NB4 (cell line): ENCODE results near the gene TMEM204.

Source experiments
- DNase-seq: peaks from one replicate; pipeline ENCODE4 v3.0.0; 2010; ENCODE audit warnings: low read depth
- H3K4me3 ChIP-seq: one replicate; pipeline ENCODE4 v1.5.1; 2011; ENCODE audit warnings: mild to moderate bottlenecking, low read depth, low read length, moderate library complexity
- CTCF ChIP-seq: IDR thresholded peaks from one replicate; pipeline ENCODE4 v1.5.1; 2012; ENCODE audit warnings: low read depth, low read length
- MAX ChIP-seq: IDR thresholded peaks from 2 replicates; pipeline ENCODE4 v1.6.1; 2011; ENCODE audit warnings: low read depth, low read length
- MYC ChIP-seq: IDR thresholded peaks from 2 replicates; pipeline ENCODE4 v1.6.1; 2011; ENCODE audit warnings: low read depth, low read length
- POLR2A ChIP-seq: IDR thresholded peaks from 2 replicates; pipeline ENCODE4 v1.6.1; 2011; ENCODE audit warnings: mild to moderate bottlenecking; ENCODE audit not compliant: insufficient read length; ENCODE audit errors: extremely low read depth

The TMEM204 gene

GRCh38 chr16:1512774-1513173, 20.7 kb upstream of the TMEM204 start:
- TF ChIP-seq CTCF (no peak), MAX (no peak), MYC (no peak), POLR2A (no peak)

GRCh38 chr16:1514507-1514906, 19.0 kb upstream of the TMEM204 start:
- TF ChIP-seq CTCF (no peak), POLR2A (no peak), MYC (no peak), MAX (no peak)
- no peak for DNase-seq
- H3K4me3 ChIP-seq = no peak overlapping the region

More at GRCh38 chr16:1512774-1513173, 20.7 kb upstream of the TMEM204 start:
- no peak overlapping the region for H3K4me3 ChIP-seq
- no peak for DNase-seq

GRCh38 chr16:1518626-1519135, 14.8 kb upstream of the TMEM204 start:
- TF ChIP-seq MAX (no peak), MYC (no peak), CTCF (no peak), POLR2A (no peak)
- no peak overlapping the region for H3K4me3 ChIP-seq
- no peak for DNase-seq

GRCh38 chr16:1519831-1520230, 13.6 kb upstream of the TMEM204 start:
- H3K4me3 ChIP-seq = no peak overlapping the region
- DNase-seq = no peak
- TF ChIP-seq MAX (no peak), CTCF (no peak), POLR2A (no peak), MYC (no peak)

GRCh38 chr16:1520461-1520860, 13.0 kb upstream of the TMEM204 start:
- TF ChIP-seq MYC (no peak), MAX (no peak), POLR2A (no peak), CTCF (no peak)
- no peak for DNase-seq
- no peak overlapping the region for H3K4me3 ChIP-seq
